ENCODE data around the gene FBXW7. TPM values are rescaled to one million over a fixed set of nuclear protein-coding genes. Genes with fewer than 3 reads are reported as not detected.

FBXW7 gene
- total and polyA plus RNA-seq, 2 of the 13 experiments (the other 11 are each of a cell fraction or from before 2014, with no cell fraction given) = 5.0 to 40.9 TPM

- TF ChIP-seq POGK (CRISPR knock-in tag; conservative IDR thresholded peaks at IDR 0.05) (no peak), ZNF713 (CRISPR knock-in tag; IDR thresholded peaks at IDR 0.05) (no peak), THYN1 (CRISPR knock-in tag; IDR thresholded peaks at IDR 0.05; ENCODE audit: borderline replicate concordance, low read depth) (no peak), PBX2 (CRISPR knock-in tag; IDR thresholded peaks at IDR 0.05) (no peak)
These were observed 127.2 kb downstream of the FBXW7 start (continued) for GRCh38 chr4:152408514-152409327.

- H3K9me3 ChIP-seq (ENCODE audit: low read length) = no peaks in the 10 kb centered on the region
- no peak overlapping the region for H3K27ac ChIP-seq (ENCODE audit: extremely low read length, insufficient read depth, low read length)
- H3K4me2 ChIP-seq (ENCODE audit: low read depth, low read length) = no peak overlapping the region
- WGBS (ENCODE audit: low lambda C conversion rate) = 95% methylated on average over 3 of the region's 3 CpGs
- TF ChIP-seq ONECUT2 (CRISPR knock-in tag; IDR thresholded peaks at IDR 0.05) (no peak), ZNF614 (CRISPR knock-in tag; IDR thresholded peaks at IDR 0.05; ENCODE audit: borderline replicate concordance) (no peak), HNF4G (IDR thresholded peaks at IDR 0.05; ENCODE audit: borderline replicate concordance, low read depth, low read length) (no peak), HNF4G (CRISPR knock-in tag; IDR thresholded peaks at IDR 0.05; ENCODE audit: borderline replicate concordance, low read depth) (no peak), ZNF335 (CRISPR knock-in tag; IDR thresholded peaks at IDR 0.05) (no peak), GMEB1 (CRISPR knock-in tag; IDR thresholded peaks at IDR 0.05; ENCODE audit: borderline replicate concordance) (no peak)
- CTCF ChIA-PET (ENCODE audit: low intra/inter-chr PET ratio, low total read pairs) = no interaction called here
- H4K20me1 ChIP-seq (ENCODE audit: insufficient read depth, low read length) = no peaks in the 10 kb centered on the region
- DNase-seq (ENCODE audit: low spot score) (no peak), FAIRE-seq (no peak), ATAC-seq (no peak)
- no peak overlapping the region for H3K9ac ChIP-seq (ENCODE audit: insufficient read depth, low read depth, low read length)
- no peak overlapping the region for H3K4me3 ChIP-seq (replicated peaks in 1 of 3; ENCODE audit: insufficient read depth in 1 of 3, low read depth in 2 of 3, low read length in 3 of 3)
- no peak overlapping the region for H2AFZ ChIP-seq (ENCODE audit: low read length)
- BruUV-seq (replicated peaks) = no TSS peak
- in situ Hi-C loops (cut with HindIII; ENCODE audit: extremely low pct_ligation_motif_present, low pct_unique_long_range_greater_than_20kb) (no loop called here), intact Hi-C loops (cut with micrococcal nuclease; ENCODE audit: unreplicated experiment) (no loop called here)
- H3K36me3 ChIP-seq (replicated peaks in 1 of 2; ENCODE audit: control insufficient read depth in 1 of 2, insufficient read depth in 2 of 2, low read length in 2 of 2) = no peaks in the 10 kb centered on the region
- H3K79me2 ChIP-seq (ENCODE audit: insufficient read depth, low read length) = no peaks in the 10 kb centered on the region
- POLR2A ChIA-PET = no interaction called here
- no peaks in the 10 kb centered on the region for H3K4me1 ChIP-seq (ENCODE audit: insufficient read depth, low read length)
- no peaks in the 10 kb centered on the region for H3K27me3 ChIP-seq (ENCODE audit: control insufficient read depth in 1 of 2, insufficient read depth in 2 of 2, low read length in 2 of 2)
These were observed 134.5 kb downstream of the FBXW7 start for GRCh38 chr4:152401424-152401823.

Measured in HepG2 (cell line).